ENCODE data around the gene BPIFB2.

Gene BPIFB2

GRCh38 chr20:33009214-33010132 is 2.0 kb downstream of the BPIFB2 start:
- DNase-seq, result no peak

- no peak for DNase-seq
Measured at GRCh38 chr20:33010133-33010504, 2.6 kb downstream of the BPIFB2 start.

DNA sequence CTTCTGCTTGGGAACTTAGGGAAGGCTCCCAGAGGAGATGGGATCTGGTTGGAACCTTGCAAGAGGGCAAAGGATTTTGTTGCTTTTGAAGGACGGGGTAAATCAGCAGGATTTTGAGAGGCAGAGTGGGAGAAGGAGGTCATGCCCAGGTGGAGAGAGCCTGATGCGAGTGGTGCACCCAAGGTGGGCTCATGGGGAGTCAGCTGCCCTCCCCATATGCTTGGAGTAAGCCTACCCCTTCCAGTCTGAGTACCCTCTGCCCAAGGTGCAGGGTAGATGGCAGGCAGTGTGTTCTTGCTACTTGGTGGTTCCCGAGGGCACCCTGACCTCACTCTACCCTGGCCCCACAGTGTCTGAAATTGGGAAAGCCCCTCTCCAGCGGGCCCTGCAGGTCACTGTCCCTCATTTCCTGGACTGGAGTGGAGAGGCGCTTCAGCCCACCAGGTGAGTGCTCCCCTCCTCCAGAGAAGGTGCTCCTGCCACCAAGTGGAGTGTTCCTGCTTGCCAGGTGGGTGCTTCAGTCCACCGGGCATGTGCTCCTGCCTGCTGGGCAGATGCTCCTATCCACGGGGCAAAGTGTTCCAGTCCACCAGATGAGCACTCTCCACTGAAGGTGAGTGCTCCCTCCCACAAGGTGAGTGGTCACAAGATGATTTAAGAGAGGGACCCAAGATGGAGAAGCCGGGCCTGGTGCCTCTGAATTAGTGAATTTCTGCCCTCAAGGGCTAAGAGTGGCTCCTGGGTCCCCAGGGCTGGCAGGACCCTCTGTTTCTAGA is 3.4 kb downstream of the BPIFB2 start:
- no peak for DNase-seq

GRCh38 chr20:33012327-33013189 is 5.1 kb downstream of the BPIFB2 start:
- DNase-seq, result no peak

- no peak for DNase-seq
Measured at GRCh38 chr20:33013701-33014326, 6.3 kb downstream of the BPIFB2 start.

GRCh38 chr20:33014336-33015113 is 7.0 kb downstream of the BPIFB2 start:
- DNase-seq, result no peak

DNA sequence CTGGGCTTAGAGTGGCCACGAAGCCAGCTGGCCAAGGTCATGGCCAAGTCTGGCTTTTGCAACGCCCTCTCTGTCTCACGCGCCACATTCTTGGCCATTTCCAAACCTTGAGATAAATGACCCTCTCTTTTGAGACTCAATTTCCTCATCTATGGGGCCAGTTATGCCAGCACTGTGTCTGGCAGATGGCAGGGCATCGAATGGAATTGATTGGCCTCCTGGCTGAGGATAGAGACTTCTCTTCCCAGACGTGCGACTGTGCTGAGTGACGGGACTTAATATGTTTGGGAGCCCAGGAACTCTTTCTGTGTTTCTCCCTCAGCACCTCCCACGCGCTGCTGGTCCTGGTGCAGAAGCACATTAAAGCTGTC is 7.6 kb downstream of the BPIFB2 start:
- DNase-seq, result no peak

DNA sequence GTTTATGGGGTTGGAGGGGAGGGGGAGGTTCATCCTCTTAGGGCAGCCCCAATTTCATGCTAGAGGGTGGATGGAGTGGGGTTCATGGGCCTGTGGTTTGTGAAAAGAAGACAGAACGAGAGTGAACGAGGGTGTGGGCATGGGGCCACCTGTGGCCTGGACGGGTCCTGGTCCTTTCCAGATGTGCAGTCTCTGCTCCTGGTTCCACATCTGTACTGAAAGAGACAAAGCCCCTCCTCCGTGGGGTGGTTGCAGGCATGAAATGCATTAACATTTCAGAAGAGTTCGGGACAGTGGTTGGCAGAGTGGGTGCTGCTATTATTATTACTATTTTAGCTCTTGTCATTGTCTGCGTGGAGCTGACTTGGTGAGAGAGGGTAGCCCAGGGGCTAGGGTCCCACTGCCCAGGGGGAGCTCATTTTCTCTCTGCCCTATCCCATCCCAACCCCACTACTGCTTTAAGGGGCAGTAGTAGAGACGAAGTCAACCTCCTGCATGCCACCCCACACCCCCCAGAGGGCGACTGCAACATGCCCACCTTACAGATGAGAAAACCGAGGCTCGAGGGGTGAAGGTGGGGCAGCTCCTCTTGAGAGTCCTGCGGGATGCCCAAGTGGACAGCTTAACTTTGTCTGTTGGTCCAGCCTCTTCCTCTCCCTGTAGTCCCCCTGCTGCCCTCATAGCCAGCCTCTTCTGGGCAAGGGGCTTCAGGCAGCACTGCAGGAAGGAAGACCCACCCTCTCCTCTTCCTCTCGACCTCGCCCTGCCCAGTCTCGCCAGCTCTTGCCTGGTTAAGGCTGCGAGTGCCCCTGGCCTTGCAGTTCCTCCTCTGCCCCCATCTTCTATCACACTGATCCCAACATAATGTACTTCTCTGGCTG is 8.4 kb downstream of the BPIFB2 start:
- DNase-seq, result no peak

- DNase-seq, result no peak
Measured at GRCh38 chr20:33016581-33017109, 9.1 kb downstream of the BPIFB2 start.

DNA sequence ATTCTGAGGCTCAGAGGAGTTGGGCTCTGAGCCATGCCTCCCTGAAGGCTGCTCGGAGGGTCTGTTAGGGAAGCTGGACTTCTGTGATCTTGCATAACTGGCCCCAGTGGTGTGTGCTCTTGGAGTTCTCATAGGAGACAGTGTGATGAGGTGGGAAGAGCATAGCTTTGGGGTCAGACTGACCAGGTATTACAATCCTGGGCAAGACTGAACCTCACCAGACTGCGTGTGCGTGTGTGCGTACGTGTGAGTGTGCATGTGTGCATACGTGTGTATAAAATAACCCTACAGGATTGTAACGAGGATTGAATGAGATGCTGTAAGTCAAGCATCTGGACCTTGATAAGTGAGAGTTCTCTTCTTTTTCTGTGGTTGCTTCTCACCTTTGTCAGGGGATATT is 10.0 kb downstream of the BPIFB2 start:
- DNase-seq, result no peak

GRCh38 chr20:33018169-33018931 is 10.8 kb downstream of the BPIFB2 start:
- no peak for DNase-seq

GRCh38 chr20:33019465-33020277 is 12.2 kb downstream of the BPIFB2 start:
- DNase-seq, result no peak

GRCh38 chr20:33020278-33021161 is 13.0 kb downstream of the BPIFB2 start:
- DNase-seq, result no peak

DNA sequence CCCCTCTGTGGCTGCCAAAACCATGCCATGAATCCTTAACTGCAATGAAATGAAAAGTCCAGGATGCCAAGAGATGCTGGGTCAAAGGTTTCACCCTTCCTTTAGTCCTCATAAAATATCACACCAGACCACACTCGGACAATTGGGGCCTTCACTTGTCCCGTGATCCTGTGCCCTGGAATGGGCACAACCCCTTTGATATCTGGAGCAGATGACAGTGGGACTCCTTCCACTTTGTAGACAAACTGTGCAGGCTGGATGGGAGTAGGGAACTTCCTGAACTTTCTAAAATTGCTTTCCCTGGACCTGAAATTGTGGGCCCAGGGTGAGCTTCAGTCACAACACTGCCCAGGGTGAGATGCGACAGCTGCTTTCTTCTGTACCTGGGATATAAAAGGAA is 14.4 kb downstream of the BPIFB2 start:
- DNase-seq, result no peak

- no peak for DNase-seq
Measured at GRCh38 chr20:33022289-33022688, 14.8 kb downstream of the BPIFB2 start.

DNA sequence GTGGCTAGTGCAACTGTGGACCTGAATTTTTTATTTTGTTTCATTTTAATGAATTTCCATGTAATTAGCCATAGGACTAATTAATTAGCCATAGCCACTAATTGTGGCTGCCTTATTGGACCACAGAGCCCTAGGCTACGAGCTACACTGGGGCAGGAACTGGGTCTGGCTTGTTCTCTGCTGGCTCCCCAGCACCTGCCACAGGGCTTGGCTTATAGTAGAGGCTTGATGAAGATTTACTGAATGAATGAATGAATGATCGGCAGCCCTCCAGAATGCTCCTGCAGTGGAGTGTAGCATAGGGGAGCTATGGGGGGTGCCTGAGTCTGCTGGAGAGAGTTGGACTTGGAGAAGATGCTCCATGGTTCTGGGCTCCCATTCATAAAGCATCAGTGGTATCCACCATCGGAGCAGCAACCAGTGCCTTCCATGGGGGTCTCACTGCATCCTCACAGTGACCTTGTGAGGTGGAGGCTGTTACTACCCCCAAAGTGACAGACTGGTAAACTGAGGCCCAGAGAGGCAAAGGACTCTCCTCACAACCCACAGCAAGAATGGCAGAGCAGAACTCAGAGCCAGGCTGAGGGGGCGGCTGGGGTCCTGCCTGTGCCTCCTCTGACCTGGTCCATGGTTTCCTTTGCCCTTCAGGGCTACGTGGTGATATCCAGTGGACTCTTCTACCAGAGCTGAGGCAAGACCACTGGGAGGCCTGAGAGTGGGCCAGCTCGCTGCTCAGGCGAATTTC is 15.4 kb downstream of the BPIFB2 start:
- no peak for DNase-seq
